KG1 (cell line): ENCODE measurements around the gene IMP4.
A peak's percentile ranks its signal among the peaks of the same experiment; 100 is the strongest.

ENCODE experiments used
- DNase-seq: peaks from one replicate; lab custom pipeline; 2025; lab: John Stamatoyannopoulos, UW

IMP4 gene

DNA sequence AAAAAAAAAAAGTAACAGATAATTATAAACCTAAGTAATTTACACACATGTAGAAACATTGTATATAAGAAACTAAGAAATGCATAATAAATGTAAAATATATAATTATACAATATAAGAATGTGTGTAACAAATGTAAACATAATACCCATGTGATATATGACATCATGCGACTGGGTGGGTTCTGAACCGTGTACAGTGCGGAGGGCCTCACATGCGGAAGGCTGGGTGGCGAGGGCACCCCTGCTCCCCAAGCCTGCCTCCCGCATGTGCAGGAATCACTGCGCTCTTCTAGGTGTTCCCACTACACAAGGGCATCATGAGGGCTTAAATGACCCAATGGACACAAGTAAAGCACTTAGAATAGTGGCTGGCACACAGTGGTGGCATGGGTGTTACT lies 15.2 kb downstream of the IMP4 start:
- no peak for DNase-seq

DNA sequence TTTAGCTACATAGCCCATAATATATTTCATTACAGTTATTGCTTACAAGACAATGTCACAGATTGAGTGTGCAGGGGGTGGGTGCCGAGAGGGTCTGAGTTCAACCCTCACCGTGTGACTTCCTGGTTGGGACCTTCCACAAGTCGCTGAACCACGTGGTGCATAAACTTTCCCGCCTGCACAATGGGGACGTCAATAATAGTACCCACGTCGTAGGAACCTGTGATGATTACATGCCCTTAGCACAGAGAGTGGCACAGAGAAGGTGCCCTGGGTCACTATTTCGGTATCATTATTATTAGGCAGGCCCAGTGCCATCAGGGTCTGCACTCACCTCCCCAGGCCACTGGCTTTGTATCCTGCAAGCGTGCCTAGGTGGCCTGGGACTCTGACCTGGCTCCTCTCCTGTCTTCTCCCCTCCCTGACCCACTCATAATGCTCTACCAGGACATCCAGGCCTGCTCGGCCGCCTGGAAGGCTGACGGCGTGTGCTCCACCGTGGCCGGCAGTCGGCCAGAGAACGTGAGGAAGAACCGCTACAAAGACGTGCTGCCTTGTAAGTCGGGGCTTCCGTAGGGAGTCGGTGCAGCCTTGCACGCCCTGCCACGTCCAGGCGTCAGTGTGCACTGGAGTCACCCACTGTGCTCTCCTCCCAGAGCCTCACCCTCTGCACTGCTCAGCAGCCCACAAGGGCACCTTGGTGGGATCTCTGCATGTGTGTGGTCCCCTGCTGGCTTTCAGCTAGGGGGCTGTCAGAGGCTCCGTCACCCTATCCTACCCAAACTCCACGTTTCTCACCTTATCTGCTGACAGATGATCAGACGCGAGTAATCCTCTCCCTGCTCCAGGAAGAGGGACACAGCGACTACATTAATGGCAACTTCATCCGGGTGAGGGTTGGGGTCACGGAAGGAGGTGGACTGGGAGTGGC lies 16.0 kb downstream of the IMP4 start:
- no peak for DNase-seq

DNA sequence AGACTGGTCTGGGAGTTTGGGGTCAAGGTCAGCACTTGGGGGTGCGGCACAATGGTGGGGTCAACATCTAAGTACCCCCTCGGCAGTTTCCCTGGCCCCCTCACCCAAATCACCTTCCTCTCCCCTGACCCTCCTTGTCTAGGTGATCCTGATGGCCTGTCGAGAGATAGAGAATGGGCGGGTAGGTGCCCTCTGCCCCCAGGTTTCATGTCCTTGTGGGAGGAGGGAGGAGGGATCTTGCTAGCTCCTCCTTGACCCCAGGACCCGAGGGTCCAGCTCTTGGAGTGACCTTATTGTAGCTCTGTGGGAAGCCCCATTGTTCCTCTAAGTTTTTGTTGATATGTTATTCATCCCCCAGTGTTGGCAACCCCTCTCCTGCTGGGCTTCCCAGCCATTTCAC lies 16.8 kb downstream of the IMP4 start:
- DNase-seq = no peak

DNA sequence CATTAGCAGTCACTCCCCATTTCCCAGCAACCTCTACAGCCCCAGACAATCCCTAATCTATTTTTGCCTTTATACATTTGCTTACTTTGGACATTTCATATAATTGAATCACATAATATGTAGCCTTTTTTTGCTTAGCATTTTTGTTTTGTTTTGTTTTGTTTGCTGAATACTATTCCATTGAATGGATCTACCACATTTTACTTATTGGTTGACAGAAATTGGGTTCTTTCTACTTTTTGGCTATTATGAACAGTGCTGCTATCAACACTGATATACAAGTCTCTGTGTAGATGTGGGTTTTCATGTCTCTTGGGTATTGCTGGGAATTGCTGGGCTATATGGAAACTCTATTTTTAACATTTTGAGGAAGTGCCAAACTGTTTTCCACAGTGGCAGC lies 20.8 kb downstream of the IMP4 start:
- DNase-seq = no peak

DNA sequence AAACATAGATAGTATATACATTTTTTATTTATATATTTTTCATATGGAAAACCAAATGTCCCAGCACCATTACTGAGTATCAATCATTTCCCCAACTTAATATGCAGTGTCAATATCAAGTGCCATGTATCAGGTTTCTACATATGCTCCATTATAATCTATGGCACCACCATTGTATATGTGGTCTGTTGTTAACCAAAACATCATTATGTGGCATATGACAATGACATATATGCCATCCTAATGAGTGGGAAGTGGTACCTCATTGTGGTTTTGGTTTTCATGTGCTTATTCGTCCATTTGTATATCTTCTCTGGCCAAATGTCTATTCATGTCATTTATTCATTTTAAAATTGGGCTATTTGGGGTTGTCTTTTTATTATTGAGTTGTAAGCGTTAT lies 22.4 kb downstream of the IMP4 start:
- DNase-seq = no peak

DNA sequence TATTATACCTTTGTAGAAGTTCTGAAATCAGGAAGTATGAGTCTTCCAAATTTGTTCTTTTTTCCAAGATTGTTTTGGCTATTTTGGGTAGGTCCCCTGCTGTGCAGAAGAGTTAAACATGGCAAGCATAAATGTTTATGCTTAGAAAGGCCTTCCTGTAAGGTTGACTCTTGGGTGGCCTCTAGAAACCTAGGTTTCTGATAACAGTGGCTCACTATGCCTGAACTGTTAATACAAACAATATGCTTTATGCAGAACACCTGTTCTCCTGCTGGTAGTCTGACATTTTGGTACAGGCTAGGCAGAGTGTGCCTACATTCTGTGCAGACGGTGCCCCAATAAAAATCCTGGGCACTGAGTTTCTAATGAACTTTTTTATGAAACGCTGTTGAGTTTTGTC lies 23.3 kb downstream of the IMP4 start:
- DNase-seq = no peak

DNA sequence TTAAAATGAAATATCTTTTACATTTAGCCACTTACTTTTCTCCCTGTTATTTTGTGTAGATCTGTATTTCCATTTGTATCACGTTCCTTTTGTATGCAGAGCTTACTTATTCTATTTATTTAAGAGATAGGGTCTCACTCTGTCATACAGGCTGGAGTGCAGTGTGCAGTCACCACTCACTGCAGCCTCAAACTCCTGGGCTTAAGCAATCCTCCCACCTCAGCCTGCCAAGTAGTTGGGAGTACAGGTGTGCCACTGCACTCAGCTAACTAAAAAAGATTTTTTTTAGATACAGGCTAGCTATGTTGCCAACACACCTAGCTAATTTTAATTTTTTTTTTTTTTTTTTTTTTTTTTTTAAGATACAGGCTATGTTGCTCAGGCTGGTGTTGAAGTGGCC lies 24.0 kb downstream of the IMP4 start:
- DNase-seq = no peak

DNA sequence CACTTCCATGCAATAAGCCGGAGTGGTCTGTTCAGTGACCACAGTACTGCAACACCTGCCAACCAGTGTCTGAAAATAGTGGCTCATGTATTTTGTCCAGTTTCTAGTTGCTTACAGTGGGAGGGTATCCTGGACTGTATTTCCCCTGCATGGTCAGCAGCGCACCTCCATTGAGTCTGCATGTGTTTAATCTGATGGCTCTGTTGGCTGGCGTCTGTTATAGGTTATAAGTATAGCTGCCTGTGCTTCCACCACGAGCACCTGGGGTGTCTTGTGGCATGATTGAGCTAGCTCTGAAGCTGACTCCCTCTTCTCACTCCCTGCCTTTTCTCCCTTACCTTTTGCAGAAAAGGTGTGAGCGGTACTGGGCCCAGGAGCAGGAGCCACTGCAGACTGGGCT lies 26.1 kb downstream of the IMP4 start:
- no peak for DNase-seq

DNA sequence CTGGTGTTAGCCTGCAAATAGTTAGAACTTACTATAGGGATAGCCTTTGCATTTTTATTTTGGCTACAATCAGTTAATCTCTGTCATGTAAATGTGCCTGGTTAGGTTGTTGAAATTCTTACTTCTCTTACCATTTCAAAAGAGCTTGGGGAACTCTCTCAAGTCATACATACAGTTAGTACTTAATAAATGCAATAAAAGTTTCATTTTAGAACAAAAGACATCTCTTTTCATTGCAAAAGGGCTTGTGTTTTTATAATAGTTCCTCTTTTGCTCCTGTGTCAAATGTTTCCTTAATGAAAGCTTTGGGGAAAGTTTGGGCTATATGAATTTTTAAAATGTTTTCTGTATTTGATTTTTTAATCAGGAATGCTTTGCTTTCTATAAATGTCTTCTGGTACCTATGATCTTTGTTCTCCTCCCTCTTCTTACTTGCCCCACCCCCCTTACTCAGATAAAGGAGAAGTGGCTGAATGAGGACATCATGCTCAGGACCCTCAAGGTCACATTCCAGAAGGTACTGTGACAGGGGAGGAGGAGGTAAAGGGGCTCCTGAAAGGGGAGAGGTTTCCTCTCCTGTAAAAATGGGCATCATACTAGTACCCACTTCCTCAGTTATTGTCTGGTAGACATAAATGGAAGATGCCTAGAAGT lies 26.7 kb downstream of the IMP4 start:
- no peak for DNase-seq

DNA sequence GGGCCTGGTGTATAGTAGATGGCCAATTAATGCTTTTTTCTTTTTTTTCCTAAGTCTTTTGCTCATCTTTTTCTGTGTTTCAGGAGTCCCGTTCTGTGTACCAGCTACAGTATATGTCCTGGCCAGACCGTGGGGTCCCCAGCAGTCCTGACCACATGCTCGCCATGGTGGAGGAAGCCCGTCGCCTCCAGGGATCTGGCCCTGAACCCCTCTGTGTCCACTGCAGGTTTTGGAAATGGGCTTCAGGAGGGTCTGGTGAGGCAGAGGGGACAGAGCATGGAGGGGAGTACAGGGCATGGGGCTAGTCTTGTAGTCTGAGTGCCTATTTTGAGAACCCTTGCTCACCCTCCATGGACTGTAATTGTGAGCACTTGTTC lies 27.3 kb downstream of the IMP4 start:
- no peak for DNase-seq

DNA sequence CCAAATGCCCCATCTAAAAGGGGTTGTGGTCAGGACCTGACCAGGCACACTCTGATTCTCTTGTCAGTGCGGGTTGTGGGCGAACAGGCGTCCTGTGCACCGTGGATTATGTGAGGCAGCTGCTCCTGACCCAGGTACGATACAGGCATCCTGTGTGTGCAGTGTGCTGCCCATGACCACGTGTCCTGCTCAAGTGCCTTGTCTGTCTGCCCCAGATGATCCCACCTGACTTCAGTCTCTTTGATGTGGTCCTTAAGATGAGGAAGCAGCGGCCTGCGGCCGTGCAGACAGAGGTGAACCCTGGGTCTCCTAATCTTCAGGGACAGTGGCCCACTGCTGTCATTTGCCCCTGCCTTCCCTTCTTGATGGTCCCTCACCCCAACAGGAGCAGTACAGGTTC lies 27.8 kb downstream of the IMP4 start:
- DNase-seq = no peak

DNA sequence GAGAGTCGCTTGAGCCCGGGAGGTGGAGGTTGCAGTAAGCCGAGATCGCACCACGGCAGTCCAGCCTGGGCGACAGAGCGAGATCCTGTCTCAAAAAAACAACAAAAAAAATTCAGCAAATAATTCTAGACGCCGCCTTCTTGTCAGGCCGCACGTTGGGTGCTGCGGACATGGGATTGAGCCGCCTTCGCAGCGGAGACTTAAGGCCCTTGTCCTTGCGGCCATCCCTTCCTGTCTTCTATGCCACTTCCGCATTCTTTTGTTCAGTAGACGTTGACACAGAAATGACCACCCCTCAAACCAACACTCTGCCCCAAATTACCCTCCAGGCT lies 29.0 kb downstream of the IMP4 start:
- DNase-seq = no peak

DNA sequence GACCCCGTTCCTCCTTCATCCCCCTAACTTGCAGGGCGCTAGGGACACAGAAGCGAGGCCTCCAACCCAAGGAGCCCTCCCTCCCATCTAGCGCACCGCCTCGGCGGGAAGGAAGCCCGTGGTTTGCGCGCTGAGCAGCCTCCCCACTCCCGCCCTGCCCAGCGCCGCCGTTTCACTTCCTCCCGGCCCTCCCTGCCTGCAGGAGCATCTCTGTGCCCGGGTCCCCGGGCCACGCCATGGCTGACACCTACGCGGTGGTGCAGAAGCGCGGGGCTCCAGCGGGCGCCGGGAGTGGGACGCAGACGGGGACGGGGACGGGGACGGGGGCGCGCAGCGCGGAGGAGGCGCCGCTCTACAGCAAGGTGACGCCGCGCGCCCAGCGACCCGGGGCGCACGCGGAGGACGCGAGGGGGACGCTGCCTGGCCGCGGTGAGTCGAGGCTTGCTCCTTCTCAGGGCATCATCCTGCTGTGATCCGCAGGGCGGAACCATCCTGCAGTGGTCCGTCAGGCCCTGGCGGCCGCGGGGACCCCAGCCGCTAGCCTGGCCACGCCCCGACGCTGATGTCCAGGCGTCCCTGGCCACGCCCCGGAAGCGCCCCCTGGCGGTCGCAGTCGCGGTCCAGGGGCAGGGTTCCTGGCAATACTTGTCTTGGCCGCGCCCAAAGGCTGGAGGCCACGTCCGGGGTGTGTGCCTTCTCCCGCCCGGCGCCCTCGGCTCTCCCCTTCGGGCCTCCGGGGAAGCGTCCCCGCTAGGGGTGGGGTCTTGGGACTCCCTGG lies 29.5 kb downstream of the IMP4 start:
- peak; percentile 66 for DNase-seq

DNA sequence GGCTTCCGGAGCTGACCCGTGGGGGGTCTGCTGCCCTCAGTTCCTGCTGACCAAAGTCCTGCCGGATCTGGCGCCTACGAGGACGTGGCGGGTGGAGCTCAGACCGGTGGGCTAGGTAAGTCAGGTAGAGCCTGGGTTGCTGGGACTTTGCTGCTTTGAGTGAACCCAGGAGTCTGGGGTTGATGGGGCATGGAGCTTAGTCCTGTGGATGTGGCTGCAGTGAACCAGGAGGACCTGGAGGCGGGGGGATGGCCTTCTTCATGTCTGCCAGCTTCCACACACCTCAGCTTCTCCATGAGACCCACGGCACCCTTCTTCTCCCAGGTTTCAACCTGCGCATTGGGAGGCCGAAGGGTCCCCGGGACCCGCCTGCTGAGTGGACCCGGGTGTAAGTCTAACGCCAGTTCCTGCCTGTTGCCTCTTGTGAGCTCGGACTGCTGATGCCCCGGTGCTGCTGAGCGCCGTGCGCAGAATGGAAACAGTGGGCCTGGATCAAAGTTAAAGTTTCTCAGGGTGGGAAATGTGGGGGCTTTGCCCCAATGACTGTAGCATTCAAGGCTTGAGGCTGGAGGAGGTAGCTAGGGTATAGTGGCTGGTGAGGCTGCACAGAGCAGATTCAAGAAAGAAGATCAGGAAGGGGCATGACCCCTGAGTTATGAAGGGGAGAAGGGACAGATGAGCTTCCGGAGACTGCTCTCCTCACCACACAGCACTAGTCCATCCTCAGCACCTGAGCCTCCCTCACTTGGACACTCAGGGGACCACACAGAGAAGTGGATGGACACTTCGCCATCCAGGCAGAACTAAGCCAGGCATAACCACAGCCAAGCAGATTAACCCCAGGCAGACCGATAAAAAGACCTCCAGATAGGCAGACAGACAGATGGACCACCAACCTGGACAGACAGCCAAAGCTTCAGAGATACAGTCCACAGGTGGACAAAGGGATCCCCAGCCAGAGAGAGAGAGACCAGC lies 30.4 kb downstream of the IMP4 start:
- no peak for DNase-seq

DNA sequence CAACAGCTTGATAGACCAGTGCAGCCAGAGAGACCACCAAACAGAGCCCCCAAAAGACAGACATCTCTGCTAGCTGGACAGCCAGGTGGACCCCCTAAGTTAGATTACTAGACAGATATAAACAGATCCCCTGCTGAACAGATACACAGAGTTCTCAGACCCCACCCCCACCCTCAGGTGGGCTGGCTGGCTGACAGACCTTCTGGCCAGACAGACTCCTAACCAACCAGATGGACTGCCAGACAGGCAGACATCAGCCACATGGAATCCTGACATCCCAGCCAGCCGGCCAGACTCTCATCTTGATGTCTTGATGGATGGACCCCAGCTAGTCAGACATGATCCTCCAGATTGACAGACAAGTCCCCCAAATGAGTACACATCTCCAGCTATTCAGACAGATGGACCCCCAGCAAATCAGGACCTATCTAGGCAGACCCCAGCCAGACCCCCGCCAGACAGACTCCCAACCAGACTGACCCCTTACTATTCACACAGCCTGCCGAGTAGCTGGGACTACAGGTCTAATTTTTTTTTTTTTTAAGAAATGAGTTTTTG lies 31.2 kb downstream of the IMP4 start:
- DNase-seq = no peak

DNA sequence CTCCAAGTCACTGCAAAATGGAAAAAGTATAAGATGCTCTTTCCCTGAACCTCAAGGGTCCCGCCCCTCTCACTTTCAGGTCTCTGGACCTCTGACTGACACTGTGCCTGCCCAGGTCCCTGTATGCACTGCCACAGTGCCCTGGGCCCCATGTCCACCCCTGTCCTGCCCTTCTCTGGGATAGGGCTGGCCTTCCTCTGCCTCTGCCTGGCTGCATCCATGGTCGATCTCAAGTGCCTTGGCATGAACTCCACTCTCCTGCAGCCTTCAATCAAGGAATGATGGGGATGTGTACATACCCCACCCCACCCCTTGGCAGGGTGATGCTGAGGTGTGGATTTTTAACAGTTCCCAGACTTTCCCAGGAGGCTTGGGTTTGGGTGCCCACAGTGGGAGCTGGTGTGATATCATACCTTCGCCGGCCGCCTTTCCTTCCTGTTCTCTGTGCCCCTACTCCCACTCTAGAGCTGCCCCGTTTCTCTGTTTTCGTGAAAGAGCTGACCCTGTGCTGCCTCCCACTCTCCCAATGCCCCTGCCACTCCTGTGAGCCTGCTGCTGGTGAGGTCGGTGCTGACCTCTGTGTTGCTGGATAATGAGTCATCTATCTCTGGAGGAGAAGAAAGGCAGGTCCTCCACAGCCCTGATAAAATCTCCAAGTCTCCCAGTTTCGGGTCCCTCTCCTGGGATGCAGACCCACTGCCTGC lies 32.0 kb downstream of the IMP4 start:
- no peak for DNase-seq

DNA sequence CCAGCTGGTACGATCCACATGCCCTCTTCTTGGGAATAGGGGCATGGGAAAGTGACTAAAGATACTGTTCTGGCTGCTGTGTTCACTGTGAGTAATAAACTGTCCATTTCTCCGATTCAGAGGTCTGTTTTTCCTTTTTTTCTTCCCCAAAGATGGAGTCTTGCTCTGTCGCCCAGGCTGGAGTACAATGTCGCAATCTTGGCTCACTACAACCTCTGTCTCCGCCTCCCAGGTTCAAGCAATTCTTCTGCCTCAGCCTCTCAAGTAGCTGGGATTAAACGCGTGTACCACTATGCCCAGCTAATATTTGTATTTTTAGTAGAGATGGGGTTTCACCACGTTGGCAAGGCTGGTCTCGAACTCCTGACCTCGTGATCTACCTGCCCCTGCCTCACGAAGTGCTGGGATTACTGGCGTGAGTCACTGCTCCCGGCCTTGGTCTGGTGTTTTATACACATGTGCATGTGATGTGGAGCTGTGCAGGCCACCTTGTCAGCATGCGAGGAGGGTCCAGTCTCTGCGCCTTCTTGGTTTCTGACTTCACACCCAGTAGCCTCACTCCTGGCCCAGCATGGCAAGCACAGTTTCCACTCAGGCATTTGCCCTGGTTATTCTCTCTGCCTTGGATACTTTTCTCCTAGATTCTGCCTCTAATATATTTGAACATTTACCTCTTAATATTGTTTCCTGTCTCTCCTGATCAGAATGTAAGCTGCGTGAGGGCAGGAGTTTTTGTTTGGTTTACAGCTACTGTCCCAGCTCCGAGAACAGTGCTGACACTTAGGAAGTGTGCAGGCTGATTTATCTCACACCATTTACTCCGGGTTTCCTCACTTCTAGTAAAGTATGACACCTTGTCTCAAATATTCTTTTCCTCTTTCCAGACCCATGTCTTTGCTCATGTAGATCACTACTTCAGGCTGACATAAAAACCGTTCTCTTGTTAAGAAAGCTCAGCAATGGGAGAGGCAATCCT lies 32.9 kb downstream of the IMP4 start:
- no peak for DNase-seq

DNA sequence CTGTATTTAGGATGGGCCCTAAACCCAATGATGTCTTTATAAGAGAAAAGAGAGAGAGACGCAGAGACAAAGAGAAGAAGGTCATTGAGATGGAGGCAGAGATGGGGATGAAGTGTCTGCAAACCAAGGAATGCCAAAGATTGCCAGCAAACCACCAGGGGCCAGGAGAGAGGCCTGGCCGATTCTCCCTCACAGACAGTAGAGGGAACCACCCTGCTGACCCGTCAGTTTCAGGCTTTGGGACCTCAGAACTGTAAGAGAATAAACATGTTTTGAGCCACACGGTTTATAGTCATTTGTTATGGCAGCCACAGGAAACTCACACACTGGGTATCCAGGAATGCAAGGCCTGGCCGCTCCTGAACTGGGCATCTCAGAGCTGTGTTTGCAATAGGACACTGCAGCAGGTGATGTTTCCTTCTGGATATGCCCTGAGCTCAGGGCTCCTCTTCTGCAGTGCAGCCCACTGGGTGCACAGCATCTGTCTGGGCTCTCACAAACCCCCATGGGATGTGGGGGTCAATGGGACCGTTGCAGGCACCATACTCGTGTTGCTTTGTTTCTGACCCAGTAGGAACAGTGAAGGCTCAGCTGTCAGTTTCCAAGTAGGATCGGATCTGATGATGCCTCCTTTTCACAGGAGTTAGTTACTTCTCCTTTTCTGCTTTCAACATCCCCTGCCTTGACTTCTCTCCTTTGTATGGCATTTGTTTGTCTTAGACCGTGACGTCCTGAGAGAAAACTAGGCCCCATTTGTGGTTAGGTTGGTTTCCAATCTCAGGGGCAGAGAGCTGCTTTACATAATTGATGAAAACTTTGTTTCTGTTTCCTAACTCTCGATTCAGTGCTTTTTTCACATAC lies 34.0 kb downstream of the IMP4 start:
- DNase-seq = no peak

DNA sequence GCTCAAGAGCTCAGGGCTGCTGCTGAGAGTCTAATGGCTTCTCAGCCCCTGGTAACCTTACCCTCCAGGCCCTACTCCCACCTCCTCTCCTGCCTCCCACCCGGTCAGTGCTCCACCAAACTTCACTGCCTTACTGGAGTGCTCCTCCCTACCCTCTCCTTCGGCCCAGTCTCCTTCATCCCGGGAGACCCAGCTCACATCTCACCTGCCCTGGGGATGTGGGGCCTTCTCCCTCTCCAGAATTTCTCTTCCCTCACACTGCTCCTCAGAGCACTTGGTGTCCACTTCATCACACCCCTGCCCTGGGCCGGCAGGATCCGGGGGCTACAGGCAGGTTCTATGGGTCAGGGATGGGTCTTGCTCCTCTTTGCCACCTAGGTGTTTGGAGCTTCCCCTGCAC lies 34.8 kb downstream of the IMP4 start:
- no peak for DNase-seq
